Endothelial cell of umbilical vein (primary cell): ENCODE results near the gene LENEP.

Experiments
- CTCF ChIP-seq, 2 donors: IDR thresholded peaks; 1 replicate in 1 of 2; 2 replicates in 1 of 2; pipeline ENCODE4 v1.5.1; 2011; ENCODE audit warnings: low read length in 2 of 2, mild to moderate bottlenecking in 2 of 2, moderate library complexity in 2 of 2, control low read depth in 1 of 2, inconsistent platforms in 1 of 2, low read depth in 1 of 2; ENCODE audit not compliant: insufficient read depth in 1 of 2; ENCODE audit errors: extremely low read depth in 1 of 2
- EZH2 ChIP-seq: IDR thresholded peaks from 2 replicates; pipeline ENCODE4 v1.6.1; 2012; ENCODE audit warnings: borderline replicate concordance, low read depth, mild to moderate bottlenecking, moderate library complexity, low read length, inconsistent platforms; ENCODE audit not compliant: severe bottlenecking
- JUN ChIP-seq: IDR thresholded peaks from 2 replicates; pipeline ENCODE4 v1.6.1; 2011; ENCODE audit warnings: borderline replicate concordance, low read depth; ENCODE audit not compliant: insufficient read length, insufficient read depth
- MYC ChIP-seq: IDR thresholded peaks from one replicate; pipeline ENCODE4 v1.6.1; 2011; ENCODE audit warnings: mild to moderate bottlenecking, low read depth, low read length
- POLR2A ChIP-seq: IDR thresholded peaks from 2 replicates; pipeline ENCODE4 v1.6.1; 2012; ENCODE audit warnings: low read depth, mild to moderate bottlenecking, control low read depth, low read length
- POLR2AphosphoS5 ChIP-seq: IDR thresholded peaks from 2 replicates; pipeline ENCODE4 v1.6.1; 2012; ENCODE audit warnings: low read depth, mild to moderate bottlenecking, control low read depth, low read length, moderate library complexity; ENCODE audit not compliant: insufficient read depth
- TF ChIP-seq, protein P1 (sequence below): IDR thresholded peaks from 2 replicates; pipeline ENCODE4 v1.6.1; 2011; ENCODE audit not compliant: insufficient read depth, insufficient read length

DNA sequence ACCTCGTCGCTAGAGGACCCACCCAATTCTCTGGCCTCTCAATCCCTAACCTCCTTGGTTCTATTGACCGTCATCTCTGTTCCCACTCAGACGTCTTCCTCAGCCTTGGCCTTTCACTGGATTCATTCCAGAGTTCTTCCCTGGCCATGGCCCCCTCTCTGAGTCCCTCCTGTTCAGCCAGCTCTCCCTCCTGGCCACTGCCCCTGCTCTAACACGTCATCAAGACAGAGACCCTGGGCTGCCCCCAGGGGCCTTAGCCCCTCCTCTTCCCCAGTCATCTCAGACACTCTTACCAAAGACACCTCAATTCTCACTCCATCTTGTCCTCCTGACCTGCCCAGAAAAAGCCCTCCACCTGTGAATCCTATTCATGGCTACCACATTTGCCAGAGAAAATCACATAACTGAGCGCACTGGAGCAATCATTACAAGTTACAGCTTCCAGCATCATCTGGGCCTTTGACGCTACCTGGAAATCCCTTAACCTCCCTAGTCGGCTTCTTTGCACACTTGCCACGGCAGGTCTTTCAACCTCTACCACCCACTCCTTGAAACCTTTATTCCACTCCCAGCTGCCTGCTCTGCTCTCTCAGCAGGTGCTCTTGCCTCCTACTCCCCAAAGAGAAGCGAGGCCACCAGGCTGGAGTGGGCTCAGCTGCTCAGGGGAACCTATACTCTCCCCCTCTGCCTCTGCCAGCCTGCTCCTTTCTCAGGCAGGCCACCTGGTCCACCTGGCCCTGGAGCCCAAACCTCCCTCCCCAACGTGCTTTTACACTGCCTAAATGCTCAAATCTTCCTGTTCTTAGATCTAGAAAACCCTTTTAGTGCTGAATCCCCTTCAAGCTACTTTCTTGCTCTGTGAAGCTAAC lies 26.2 kb downstream of the LENEP start:
- TF ChIP-seq POLR2A (no peak), CTCF (IDR thresholded peaks at IDR 0.05; ENCODE audit: extremely low read depth in 1 of 2, insufficient read depth in 1 of 2, low read depth in 1 of 2, low read length in 2 of 2) (no peak), POLR2AphosphoS5 (no peak), EZH2 (no peak), MYC (no peak), JUN (no peak)
- TF ChIP-seq, protein P1, sequence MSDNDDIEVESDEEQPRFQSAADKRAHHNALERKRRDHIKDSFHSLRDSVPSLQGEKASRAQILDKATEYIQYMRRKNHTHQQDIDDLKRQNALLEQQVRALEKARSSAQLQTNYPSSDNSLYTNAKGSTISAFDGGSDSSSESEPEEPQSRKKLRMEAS = no peak
